ENCODE results near the gene PTX3. TPM values are rescaled to one million over a fixed set of nuclear protein-coding genes. Genes with fewer than 3 reads are reported as not detected.

PTX3 gene
- polyA plus RNA-seq, 1 donor from 2014 or later = 0.57 TPM

GRCh38 chr3:157390713-157391515 lies 45.7 kb upstream of the PTX3 start:
- Histone ChIP-seq H3K79me2 (replicated peaks; ENCODE audit: insufficient read depth, low read length) (no peaks in the 10 kb centered on the region), H3F3A (ENCODE audit: insufficient read depth, low read length, poor library complexity, severe bottlenecking) (no peaks in the 10 kb centered on the region), H4K20me1 (ENCODE audit: insufficient read depth) (no peaks in the 10 kb centered on the region), H3K27ac (ENCODE audit: low read length) (no peak overlapping the region), H3K9me2 (ENCODE audit: insufficient read depth, low read length) (no peaks in the 10 kb centered on the region), H3K9ac (ENCODE audit: low read length) (no peak overlapping the region), H3K4me3 (ENCODE audit: low read length) (no peak overlapping the region), H3K9me3 (ENCODE audit: low read length) (no peaks in the 10 kb centered on the region), H3K27me3 (ENCODE audit: insufficient read depth, low read depth, low read length) (no peaks in the 10 kb centered on the region), H3K36me3 (ENCODE audit: insufficient read depth, low read length) (no peaks in the 10 kb centered on the region), H2AFZ (ENCODE audit: low read depth, low read length) (no peak overlapping the region), H3K4me2 (ENCODE audit: low read length) (no peak overlapping the region)
- TF ChIP-seq CTCF (IDR thresholded peaks at IDR 0.05; ENCODE audit: poor library complexity, severe bottlenecking) = no peak
- no peak for TF ChIP-seq EZH2 (IDR thresholded peaks at IDR 0.05; ENCODE audit: borderline replicate concordance, insufficient read depth, low read length, poor library complexity, severe bottlenecking)
- TF ChIP-seq SMC3 (conservative IDR thresholded peaks at IDR 0.05; ENCODE audit: poor library complexity) = no peak
- TF ChIP-seq, protein P1, sequence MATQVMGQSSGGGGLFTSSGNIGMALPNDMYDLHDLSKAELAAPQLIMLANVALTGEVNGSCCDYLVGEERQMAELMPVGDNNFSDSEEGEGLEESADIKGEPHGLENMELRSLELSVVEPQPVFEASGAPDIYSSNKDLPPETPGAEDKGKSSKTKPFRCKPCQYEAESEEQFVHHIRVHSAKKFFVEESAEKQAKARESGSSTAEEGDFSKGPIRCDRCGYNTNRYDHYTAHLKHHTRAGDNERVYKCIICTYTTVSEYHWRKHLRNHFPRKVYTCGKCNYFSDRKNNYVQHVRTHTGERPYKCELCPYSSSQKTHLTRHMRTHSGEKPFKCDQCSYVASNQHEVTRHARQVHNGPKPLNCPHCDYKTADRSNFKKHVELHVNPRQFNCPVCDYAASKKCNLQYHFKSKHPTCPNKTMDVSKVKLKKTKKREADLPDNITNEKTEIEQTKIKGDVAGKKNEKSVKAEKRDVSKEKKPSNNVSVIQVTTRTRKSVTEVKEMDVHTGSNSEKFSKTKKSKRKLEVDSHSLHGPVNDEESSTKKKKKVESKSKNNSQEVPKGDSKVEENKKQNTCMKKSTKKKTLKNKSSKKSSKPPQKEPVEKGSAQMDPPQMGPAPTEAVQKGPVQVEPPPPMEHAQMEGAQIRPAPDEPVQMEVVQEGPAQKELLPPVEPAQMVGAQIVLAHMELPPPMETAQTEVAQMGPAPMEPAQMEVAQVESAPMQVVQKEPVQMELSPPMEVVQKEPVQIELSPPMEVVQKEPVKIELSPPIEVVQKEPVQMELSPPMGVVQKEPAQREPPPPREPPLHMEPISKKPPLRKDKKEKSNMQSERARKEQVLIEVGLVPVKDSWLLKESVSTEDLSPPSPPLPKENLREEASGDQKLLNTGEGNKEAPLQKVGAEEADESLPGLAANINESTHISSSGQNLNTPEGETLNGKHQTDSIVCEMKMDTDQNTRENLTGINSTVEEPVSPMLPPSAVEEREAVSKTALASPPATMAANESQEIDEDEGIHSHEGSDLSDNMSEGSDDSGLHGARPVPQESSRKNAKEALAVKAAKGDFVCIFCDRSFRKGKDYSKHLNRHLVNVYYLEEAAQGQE (IDR thresholded peaks at IDR 0.05; ENCODE audit: borderline replicate concordance) = no peak
- TF ChIP-seq RAD21 (conservative IDR thresholded peaks at IDR 0.05) = no peak
- no peak for TF ChIP-seq EP300 (conservative IDR thresholded peaks at IDR 0.05; ENCODE audit: poor library complexity, severe bottlenecking)
- TF ChIP-seq TAF1 (IDR thresholded peaks at IDR 0.05; ENCODE audit: low read depth) = no peak
- no peak for TF ChIP-seq POLR2AphosphoS5 (IDR thresholded peaks at IDR 0.05)
- no peak for TF ChIP-seq MXI1 (conservative IDR thresholded peaks at IDR 0.05; ENCODE audit: poor library complexity, severe bottlenecking)

DNA sequence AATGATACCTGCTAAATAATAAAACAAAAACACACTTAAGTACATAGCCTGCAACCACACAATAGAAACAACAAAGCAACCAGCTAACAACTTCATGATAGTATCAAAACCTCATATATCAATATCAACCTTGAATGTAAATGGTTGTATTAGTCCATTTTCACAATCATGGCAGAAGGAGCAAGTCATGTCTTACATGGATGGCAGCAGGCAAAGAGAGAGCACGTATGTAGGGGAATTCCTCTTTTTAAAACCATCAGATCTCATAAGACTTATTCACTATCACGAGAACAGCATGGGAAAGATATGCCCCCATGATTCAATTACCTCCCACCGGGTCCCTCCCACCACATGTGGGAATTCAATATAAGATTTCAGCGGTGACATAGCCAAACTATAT lies 44.5 kb upstream of the PTX3 start:
- H3K9me3 ChIP-seq (ENCODE audit: low read length) = no peaks in the 10 kb centered on the region
- no peaks in the 10 kb centered on the region for H3K27me3 ChIP-seq (ENCODE audit: insufficient read depth, low read depth, low read length)
- no peak overlapping the region for H3K4me2 ChIP-seq (ENCODE audit: low read length)
- no peaks in the 10 kb centered on the region for H3K79me2 ChIP-seq (replicated peaks; ENCODE audit: insufficient read depth, low read length)
- H3K9me2 ChIP-seq (ENCODE audit: insufficient read depth, low read length) = no peaks in the 10 kb centered on the region
- H2AFZ ChIP-seq (ENCODE audit: low read depth, low read length) = no peak overlapping the region
- no peaks in the 10 kb centered on the region for H3K36me3 ChIP-seq (ENCODE audit: insufficient read depth, low read length)
- H4K20me1 ChIP-seq (ENCODE audit: insufficient read depth) = no peaks in the 10 kb centered on the region
- TF ChIP-seq RAD21 (conservative IDR thresholded peaks at IDR 0.05) = no peak
- TF ChIP-seq EZH2 (IDR thresholded peaks at IDR 0.05; ENCODE audit: borderline replicate concordance, insufficient read depth, low read length, poor library complexity, severe bottlenecking) = no peak
- no peak for TF ChIP-seq CTCF (IDR thresholded peaks at IDR 0.05; ENCODE audit: poor library complexity, severe bottlenecking)
- no peak for TF ChIP-seq POLR2AphosphoS5 (IDR thresholded peaks at IDR 0.05)
- TF ChIP-seq SMC3 (conservative IDR thresholded peaks at IDR 0.05; ENCODE audit: poor library complexity) = no peak
- H3F3A ChIP-seq (ENCODE audit: insufficient read depth, low read length, poor library complexity, severe bottlenecking) = no peaks in the 10 kb centered on the region
- no peak overlapping the region for H3K27ac ChIP-seq (ENCODE audit: low read length)
- H3K9ac ChIP-seq (ENCODE audit: low read length) = no peak overlapping the region
- no peak overlapping the region for H3K4me3 ChIP-seq (ENCODE audit: low read length)

Measured in neural cell (in vitro differentiated cells).